EL (cell line): Measurements from ENCODE around the gene KRTAP2-1.
"Not testable (repeated sequence)": the region's sequence is repeated elsewhere in the genome, so short reads cannot be mapped to it uniquely, and the experiment has no call there.

Experiments used
- DNase-seq: peaks from one replicate; pipeline ENCODE4 v3.0.0-alpha.2; 2016

Gene KRTAP2-1

GRCh38 chr17:41046735-41047465 is at the start of gene KRTAP2-1:
KRTAP2-1 (minus strand) TSS chr17:41047316; CDS start chr17:41047267, 49 bp downstream.
- not testable (repeated sequence) for DNase-seq

- no peak for DNase-seq
Observed at GRCh38 chr17:41096055-41096454, 48.9 kb upstream of the KRTAP2-1 start.

- not testable (repeated sequence) for DNase-seq
Observed at GRCh38 chr17:41088760-41089352, 41.7 kb upstream of the KRTAP2-1 start.

GRCh38 chr17:41084100-41084856 is 37.2 kb upstream of the KRTAP2-1 start, which contains the start of gene KRTAP4-7:
KRTAP4-7 (plus strand) TSS chr17:41084150; CDS start chr17:41084207, 57 bp downstream.
- DNase-seq: not testable (repeated sequence)

- peak; percentile 87 for DNase-seq
Observed at GRCh38 chr17:41083427-41083826, 36.3 kb upstream of the KRTAP2-1 start.

GRCh38 chr17:41082626-41083025 is 35.5 kb upstream of the KRTAP2-1 start:
- peak; percentile 84 for DNase-seq

- no peak for DNase-seq
Observed at GRCh38 chr17:41076788-41077187, 29.7 kb upstream of the KRTAP2-1 start.

- DNase-seq: no peak
Observed at GRCh38 chr17:41073676-41074075, 26.6 kb upstream of the KRTAP2-1 start.

GRCh38 chr17:41071606-41072360 is 24.7 kb upstream of the KRTAP2-1 start:
- no peak for DNase-seq

- DNase-seq: no peak
Observed at GRCh38 chr17:41069031-41069430, 21.9 kb upstream of the KRTAP2-1 start.

- DNase-seq: peak; percentile 71
Observed at GRCh38 chr17:41067281-41067680, 20.2 kb upstream of the KRTAP2-1 start.

GRCh38 chr17:41065829-41066624 is 18.9 kb upstream of the KRTAP2-1 start, which contains the start of gene KRTAP2-4:
KRTAP2-4 (minus strand) TSS chr17:41065879; CDS start chr17:41065845, 34 bp downstream.
- peak; percentile 96 for DNase-seq

GRCh38 chr17:41065016-41065689 is 18.0 kb upstream of the KRTAP2-1 start:
- DNase-seq: not testable (repeated sequence)

GRCh38 chr17:41064301-41064700 is 17.2 kb upstream of the KRTAP2-1 start:
- no peak for DNase-seq

GRCh38 chr17:41063449-41063848 is 16.3 kb upstream of the KRTAP2-1 start:
- no peak for DNase-seq

GRCh38 chr17:41061964-41062363 is 14.8 kb upstream of the KRTAP2-1 start:
- peak; percentile 97 for DNase-seq

GRCh38 chr17:41060052-41060604 is 13.0 kb upstream of the KRTAP2-1 start, which contains the start of gene KRTAP2-3:
KRTAP2-3 (minus strand) TSS chr17:41060114; CDS start chr17:41060050, 64 bp downstream.
- DNase-seq: peak; percentile 98

- peak; percentile 96 for DNase-seq
Observed at GRCh38 chr17:41059276-41060051, 12.3 kb upstream of the KRTAP2-1 start.

GRCh38 chr17:41058741-41059140 is 11.6 kb upstream of the KRTAP2-1 start:
- DNase-seq: peak; percentile 45

- no peak for DNase-seq
Observed at GRCh38 chr17:41057547-41057946, 10.4 kb upstream of the KRTAP2-1 start.
